HEK293T (cell line): ENCODE measurements around the gene CSTF3.

Experiments used
- CTBP1 ChIP-seq: fragments of 450-650 bp; IDR thresholded peaks from 2 replicates; pipeline ENCODE4 v1.6.1; 2016; ENCODE audit warnings: borderline replicate concordance
- TARDBP ChIP-seq: fragments of 450-650 bp; IDR thresholded peaks from 2 replicates; pipeline ENCODE4 v1.6.1; 2016

- no peak for TF ChIP-seq TARDBP
- no peak for TF ChIP-seq CTBP1
These were observed 26.9 kb upstream of the CSTF3 start for GRCh38 chr11:33187998-33188722.
